Dendritic cell treated with granulocyte-macrophage colony-stimulating factor and Interleukin-4, amounts not matched to agents 40 ng/mL and 50 ng/mL, for 4 days (primary cell): ENCODE data around the gene TMC6.

Source experiments
- H3K27ac Mint-ChIP-seq: one replicate; pipeline ENCODE4 v1.8.0; 2022; ENCODE audit warnings: mild to moderate bottlenecking, mixed read lengths
- H3K27me3 Mint-ChIP-seq: one replicate; pipeline ENCODE4 v1.8.0; 2022; ENCODE audit warnings: mild to moderate bottlenecking, mixed read lengths
- H3K36me3 Mint-ChIP-seq: one replicate; pipeline ENCODE4 v1.8.0; 2022; ENCODE audit warnings: low read depth, mixed read lengths
- H3K4me1 Mint-ChIP-seq: one replicate; pipeline ENCODE4 v1.8.0; 2022; ENCODE audit warnings: low read depth, mixed read lengths
- H3K4me3 Mint-ChIP-seq: one replicate; pipeline ENCODE4 v1.8.0; 2022; ENCODE audit warnings: mild to moderate bottlenecking, moderate library complexity, mixed read lengths
- H3K9me3 Mint-ChIP-seq: one replicate; pipeline ENCODE4 v1.8.0; 2022; ENCODE audit warnings: mixed read lengths
- intact Hi-C: fragments of 100-400 bp; cut with micrococcal nuclease; formaldehyde crosslinking; loops from one replicate; pipeline ENCODE4 v1.15.0; 2022

TMC6 gene

DNA sequence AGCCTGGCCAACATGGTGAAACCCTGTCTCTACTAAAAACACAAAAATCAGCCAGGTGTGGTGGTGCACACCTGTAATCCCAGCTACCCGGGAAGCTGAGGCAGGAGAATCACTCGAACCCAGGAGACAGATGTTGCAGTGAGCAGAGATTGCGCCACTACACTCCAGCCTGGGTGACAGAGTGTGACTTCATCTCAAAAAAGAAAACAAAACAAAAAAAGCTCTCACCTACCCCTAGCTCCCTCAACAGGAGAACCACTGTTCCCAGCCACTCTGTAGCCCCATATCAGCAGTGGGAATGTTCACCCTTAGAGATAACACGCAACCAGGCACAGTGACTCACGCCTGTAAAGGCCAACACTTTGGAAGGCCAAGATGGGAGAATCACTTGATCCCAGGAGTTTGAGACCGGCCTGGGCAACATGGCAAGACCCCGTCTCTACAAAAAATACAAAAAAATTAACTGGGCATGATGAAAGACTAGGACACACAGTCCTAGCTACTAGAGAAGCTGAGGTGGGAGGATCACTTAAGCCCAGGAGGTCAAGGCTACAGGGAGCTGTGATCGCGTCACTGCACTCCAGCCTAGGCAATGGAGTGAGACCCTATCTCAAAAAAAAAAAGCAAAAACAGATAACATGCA lies 7.4 kb upstream of the TMC6 start:
- Mint-ChIP-seq H3K9me3 (no peaks in the 10 kb centered on the region), H3K27ac (peak overlapping the region; percentile 22), H3K4me3 (no peak overlapping the region), H3K27me3 (peaks cover 3% of the 10 kb centered on the region), H3K36me3 (peaks cover 69% of the 10 kb centered on the region), H3K4me1 (peaks cover 86% of the 10 kb centered on the region)
- intact Hi-C loops, result no loop called here

DNA sequence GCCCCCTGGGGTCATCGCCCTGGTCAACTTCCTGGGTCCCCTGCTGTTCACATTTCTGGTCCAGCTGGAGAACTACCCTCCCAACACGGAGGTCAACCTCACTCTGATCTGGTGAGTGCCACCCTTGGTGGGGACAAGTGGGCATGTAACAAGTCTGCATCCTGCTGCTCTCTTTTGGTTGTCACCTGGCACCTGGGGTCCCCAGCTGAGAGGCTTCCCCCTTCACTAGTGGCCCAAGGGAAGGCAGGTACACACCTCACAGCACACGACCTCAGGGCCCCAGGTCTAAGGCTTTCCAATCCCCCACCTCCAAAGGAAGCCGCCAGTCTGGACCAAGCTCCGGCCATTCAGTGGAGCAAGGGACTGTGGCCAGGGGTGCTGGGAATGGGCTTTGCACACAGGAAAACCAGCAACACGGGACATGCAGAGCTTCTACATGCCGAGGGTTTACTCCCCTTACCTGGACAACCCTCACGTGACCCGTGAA lies 6.4 kb upstream of the TMC6 start:
- intact Hi-C loops, result loop anchor here (5.0 kb wide), 1 partner anchor 37 kb away; no protein-coding TSS in a partner anchor
- Mint-ChIP-seq H3K9me3 (no peaks in the 10 kb centered on the region), H3K27ac (peak overlapping the region; percentile 22), H3K27me3 (peaks cover 3% of the 10 kb centered on the region), H3K4me1 (peaks cover 87% of the 10 kb centered on the region), H3K4me3 (no peak overlapping the region), H3K36me3 (peaks cover 74% of the 10 kb centered on the region)

DNA sequence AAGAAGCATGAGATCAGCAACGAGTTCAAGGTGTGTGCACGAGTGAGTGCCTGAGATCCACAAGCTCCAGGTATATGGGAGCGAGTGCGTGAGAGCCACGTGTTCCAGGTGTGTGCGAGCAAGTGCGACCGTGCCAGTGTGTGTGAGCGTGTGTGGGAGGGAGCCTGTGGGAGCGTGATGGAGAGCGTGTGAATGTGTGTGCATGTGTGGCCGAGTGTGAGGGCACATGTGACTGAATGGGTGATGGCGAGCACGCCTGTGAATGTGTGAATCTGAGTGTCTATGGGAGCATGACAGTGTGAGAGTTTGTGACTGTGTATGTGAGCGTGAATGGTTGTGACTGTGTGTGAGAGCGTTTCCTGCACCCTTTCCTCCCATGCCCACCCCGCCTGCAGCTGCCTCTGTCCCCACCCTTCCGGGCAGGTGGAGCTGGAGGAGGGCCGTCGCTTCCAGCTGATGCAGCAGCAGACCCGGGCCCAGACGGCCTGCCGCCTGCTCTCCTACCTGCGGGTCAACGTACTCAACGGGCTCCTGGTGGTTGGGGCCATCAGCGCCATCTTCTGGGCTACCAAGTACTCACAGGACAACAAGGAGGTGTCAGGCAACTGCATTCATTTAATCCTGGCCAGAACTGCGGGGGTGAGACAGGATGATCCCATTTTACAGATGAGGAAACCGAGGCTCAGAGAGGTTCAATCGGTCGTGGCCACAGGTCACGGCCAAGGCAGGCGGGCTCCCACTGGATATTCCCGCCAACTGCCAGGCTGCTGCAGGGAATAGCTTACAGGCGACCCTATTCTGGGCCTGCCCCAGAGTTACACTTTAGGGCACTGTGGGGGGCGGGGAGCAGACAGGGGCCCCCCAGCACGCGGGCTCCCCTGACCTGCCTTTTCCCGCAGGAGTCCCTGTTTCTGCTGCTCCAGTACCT lies 5.7 kb upstream of the TMC6 start:
- Mint-ChIP-seq H3K36me3 (peaks cover 72% of the 10 kb centered on the region), H3K4me3 (no peak overlapping the region), H3K9me3 (no peaks in the 10 kb centered on the region), H3K27me3 (peaks cover 3% of the 10 kb centered on the region), H3K4me1 (peaks cover 87% of the 10 kb centered on the region), H3K27ac (peak overlapping the region; percentile 80)
- intact Hi-C loops, result loop anchor here (5.0 kb wide), 1 partner anchor 38 kb away; no protein-coding TSS in a partner anchor

DNA sequence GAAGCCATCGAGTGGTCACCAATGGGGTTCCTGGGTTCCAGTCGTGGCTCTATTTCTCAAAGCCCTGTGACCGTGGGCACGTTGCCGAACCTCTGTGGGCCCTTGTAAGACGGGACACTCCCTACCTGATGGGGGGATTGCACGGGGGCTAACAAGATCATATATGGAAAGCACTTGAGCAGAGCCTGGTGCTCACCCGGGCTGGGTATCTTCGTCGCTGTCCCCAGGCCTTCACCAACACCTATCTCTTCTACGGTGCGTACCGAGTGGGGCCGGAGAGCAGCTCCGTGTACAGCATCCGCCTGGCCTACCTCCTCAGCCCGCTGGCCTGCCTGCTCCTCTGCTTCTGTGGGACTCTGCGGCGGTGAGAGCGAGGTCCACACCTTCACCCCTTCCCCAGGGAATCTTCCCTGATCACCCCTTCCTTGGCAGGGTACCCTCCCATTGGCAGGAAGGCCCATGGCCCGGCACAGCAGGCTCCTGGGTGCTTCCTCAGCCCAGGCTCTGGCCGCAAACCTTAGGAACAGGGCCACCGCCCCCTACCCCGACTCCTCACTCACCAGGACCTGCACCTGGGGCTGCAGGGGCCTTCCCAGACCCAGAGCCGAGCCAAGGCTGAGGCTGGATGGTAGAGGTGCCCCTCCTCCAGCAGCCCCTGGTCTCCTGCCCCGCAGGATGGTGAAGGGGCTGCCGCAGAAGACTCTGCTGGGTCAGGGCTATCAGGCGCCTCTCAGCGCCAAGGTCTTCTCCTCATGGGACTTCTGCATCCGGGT lies 4.8 kb upstream of the TMC6 start:
- H3K36me3 Mint-ChIP-seq, result peaks cover 69% of the 10 kb centered on the region
- peaks cover 3% of the 10 kb centered on the region for H3K27me3 Mint-ChIP-seq
- H3K27ac Mint-ChIP-seq, result peak overlapping the region; percentile 80
- intact Hi-C loops, result loop anchor here (5.0 kb wide), 1 partner anchor 39 kb away; no protein-coding TSS in a partner anchor
- no peaks in the 10 kb centered on the region for H3K9me3 Mint-ChIP-seq
- no peak overlapping the region for H3K4me3 Mint-ChIP-seq
- peaks cover 85% of the 10 kb centered on the region for H3K4me1 Mint-ChIP-seq

DNA sequence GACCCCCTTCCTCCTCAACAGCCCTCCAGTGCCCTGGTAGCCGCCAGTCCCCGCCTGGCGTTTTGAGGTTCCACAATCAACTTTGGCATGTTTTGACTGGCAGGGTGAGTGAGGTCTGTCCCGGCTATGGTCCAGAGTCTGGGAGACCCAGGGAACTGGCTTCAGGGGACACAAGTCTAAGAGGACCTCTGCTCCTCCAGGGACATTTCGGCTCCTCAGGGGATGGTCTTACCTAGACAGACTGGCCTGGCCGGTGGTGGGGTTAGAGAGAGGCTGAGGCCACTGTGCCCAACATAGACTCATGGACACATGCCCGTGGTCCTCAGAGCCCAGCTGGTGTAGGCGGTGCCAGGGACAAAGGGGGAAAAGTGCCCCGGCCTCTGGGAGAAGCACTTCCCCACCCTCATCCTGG lies 4.2 kb upstream of the TMC6 start:
- peaks cover 71% of the 10 kb centered on the region for H3K36me3 Mint-ChIP-seq
- H3K9me3 Mint-ChIP-seq, result no peaks in the 10 kb centered on the region
- H3K27me3 Mint-ChIP-seq, result peaks cover 3% of the 10 kb centered on the region
- peak overlapping the region; percentile 74 for H3K4me3 Mint-ChIP-seq
- peaks cover 81% of the 10 kb centered on the region for H3K4me1 Mint-ChIP-seq
- H3K27ac Mint-ChIP-seq, result peak overlapping the region; percentile 80
- intact Hi-C loops, result loop anchor here (5.0 kb wide), 1 partner anchor 40 kb away; no protein-coding TSS in a partner anchor

DNA sequence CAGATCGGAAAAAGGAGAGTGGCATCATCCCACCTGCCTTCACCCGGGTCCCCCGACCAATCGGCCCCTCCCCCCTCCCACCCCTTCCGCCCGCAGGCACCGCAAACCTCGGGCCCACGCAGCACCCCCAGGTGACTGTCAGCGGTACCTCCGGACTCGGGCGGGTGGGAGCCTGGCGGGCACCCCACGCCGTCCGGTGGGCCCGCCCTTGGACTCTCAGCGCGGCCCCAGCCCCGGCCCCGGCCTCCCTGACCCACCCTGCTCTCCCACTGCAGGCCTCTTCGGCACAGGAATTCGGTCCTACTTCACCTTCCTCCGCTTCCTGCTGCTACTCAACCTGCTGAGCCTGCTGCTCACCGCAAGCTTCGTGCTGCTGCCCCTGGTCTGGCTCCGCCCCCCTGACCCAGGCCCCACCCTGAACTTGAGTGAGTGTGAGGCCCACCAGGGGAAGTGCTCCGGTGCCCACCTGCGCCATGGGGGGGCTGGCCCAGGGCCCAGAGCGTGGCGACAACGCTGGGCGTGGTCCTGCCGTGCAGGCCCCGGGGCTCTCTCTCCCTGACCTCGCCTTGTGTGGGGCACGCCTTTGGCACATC lies 3.6 kb upstream of the TMC6 start:
- H3K4me3 Mint-ChIP-seq, result peak overlapping the region; percentile 74
- peaks cover 73% of the 10 kb centered on the region for H3K36me3 Mint-ChIP-seq
- intact Hi-C loops, result loop anchor here (5.0 kb wide), 1 partner anchor 40 kb away; no protein-coding TSS in a partner anchor
- H3K4me1 Mint-ChIP-seq, result peaks cover 81% of the 10 kb centered on the region
- peaks cover 3% of the 10 kb centered on the region for H3K27me3 Mint-ChIP-seq
- H3K27ac Mint-ChIP-seq, result peak overlapping the region; percentile 80
- no peaks in the 10 kb centered on the region for H3K9me3 Mint-ChIP-seq

DNA sequence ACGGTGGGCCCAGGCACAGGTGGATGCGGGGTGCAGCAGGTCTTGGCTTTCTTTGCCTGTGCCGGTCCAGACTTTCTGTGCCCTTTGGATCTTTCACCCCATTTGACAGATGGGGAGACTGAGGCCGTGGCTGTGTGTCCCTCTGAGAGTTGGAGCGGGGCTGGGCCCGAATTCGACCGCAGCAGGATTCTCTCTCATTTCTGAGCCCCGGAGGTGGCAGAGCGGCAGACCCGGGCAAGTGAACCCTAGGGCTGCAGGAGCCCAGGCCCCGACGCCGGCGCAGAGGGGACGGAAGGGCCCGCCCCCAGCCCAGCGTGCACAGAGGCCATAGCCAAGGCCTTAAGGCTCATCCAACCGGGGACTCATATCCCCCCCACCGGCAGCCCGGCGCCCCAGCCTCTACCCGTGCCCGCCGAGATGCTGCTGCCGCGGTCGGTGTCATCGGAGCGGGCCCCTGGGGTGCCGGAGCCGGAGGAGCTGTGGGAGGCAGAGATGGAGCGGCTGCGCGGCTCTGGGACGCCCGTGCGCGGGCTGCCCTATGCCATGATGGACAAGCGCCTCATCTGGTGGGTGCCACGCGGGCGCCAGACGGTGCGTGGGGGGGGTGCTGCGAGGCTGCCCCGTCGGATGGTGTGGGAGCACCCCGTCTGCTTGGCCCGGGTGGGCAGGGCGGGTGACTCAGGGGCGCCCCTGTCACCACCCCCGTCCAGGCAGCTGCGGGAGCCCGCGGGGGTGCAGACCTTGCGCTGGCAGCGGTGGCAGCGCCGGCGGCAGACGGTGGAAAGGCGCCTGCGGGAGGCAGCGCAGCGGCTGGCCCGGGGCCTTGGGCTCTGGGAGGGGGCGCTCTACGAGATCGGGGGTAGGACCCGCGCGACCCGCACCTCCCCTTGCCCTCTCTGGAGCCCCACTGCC lies 2.9 kb upstream of the TMC6 start:
- Mint-ChIP-seq H3K27me3 (peaks cover 3% of the 10 kb centered on the region), H3K27ac (peak overlapping the region; percentile 93), H3K36me3 (peaks cover 73% of the 10 kb centered on the region), H3K4me3 (peak overlapping the region; percentile 84), H3K4me1 (peaks cover 83% of the 10 kb centered on the region), H3K9me3 (no peaks in the 10 kb centered on the region)
- intact Hi-C loops, result loop anchor here (5.0 kb wide), 1 partner anchor 41 kb away; no protein-coding TSS in a partner anchor

DNA sequence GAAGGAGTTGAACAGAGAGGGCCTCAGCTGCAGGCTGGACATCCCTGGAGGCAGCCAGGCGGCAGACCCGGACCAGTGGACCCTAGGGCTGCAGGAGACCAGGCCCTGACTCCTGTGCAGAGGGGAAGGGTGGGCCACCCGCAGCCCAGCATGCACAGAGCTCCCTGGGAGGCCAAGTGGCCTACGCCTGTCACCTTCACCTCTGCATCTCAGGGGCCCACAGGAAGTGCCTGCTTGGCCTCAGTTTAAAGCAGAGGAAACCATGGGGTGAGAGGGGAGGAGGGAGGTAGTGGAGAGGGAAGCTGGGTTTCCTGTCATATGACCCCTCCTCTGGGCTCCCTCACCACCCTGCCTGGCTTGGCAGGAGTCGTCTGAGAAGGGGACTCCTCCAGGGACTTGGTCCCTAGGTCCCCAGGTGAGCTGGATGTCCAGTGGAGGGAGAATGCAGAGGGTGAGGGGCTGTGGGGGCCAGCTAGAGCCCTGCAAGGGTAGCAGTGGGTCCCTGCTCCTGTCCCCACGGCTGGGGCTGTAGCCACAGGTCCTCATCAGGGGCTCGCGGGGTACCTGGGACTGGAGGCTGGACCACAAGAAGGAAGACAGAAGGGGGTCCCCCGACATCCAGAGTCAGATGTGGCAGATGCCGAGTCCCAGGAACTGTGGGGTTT lies 2.0 kb upstream of the TMC6 start, which contains the start of gene TMC8:
Gene TMC8 (plus strand): TSS at position 335 of the 665 bp plus-strand sequence. CDS start 818 bp downstream, outside the sequence.
- Mint-ChIP-seq H3K36me3 (peaks cover 73% of the 10 kb centered on the region), H3K9me3 (no peaks in the 10 kb centered on the region), H3K27ac (peak within 1 kb of the TSS; percentile 93), H3K4me1 (peaks cover 85% of the 10 kb centered on the region), H3K27me3 (peaks cover 3% of the 10 kb centered on the region), H3K4me3 (peak within 1 kb of the TSS; percentile 84)
- intact Hi-C loops, result loop anchor here (5.0 kb wide), 1 partner anchor 42 kb away; no protein-coding TSS in a partner anchor

DNA sequence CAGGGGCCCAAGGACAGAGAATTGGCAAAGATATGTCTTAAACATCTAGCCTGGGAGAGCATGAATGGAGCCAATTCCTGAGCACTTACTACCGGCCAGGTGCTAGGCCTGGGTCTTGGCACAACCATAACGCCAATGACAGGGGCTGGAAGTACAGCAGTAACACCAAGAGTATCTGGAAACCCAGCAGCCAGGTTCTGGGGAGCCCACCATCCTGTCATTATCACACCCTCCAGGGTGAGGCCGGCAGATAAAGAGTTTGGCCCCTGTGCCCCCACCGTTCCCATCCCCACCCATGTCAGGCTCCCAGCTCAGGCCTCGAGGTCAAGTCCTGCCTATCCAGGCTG lies 1.5 kb upstream of the TMC6 start:
- H3K9me3 Mint-ChIP-seq, result no peaks in the 10 kb centered on the region
- H3K4me3 Mint-ChIP-seq, result peak overlapping the region; percentile 84
- intact Hi-C loops, result loop anchor here (5.0 kb wide), 1 partner anchor 42 kb away; no protein-coding TSS in a partner anchor
- H3K36me3 Mint-ChIP-seq, result peaks cover 73% of the 10 kb centered on the region
- H3K4me1 Mint-ChIP-seq, result peaks cover 86% of the 10 kb centered on the region
- peaks cover 3% of the 10 kb centered on the region for H3K27me3 Mint-ChIP-seq
- H3K27ac Mint-ChIP-seq, result peak overlapping the region; percentile 93

DNA sequence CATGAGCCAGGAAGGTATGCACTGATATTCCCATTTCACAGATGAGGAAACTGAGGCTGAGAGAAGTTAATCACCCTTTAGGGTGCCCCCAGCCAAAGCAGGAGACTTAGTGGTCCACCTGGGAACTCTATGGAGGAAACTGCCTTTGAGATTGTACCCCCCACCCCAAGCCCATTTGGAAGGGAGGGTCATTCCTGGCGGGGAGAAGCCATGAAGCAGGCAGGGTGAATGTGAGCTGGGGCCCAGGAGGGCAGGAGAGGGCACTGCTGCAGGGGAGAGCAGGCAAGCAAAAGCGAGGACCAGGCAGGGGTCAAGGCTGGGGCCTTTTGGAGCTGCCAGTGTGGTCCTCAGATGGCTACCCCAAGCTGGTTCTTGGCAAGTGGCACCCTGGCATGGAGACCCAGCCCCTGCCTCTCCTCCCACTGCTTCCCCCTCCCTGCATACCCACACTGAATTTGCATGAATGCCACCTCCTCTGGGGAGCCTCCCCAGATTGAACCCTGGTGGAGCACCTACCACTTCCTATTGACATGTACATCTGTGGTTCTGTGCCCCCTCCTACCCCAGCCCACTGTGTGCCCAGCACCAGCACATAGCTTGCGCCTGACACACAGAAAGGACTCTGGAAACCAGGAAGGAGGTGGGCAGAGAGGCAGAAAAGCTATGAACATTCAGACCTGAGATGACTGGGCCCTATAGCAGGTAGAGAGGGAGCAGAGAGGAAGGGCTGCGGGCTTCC lies 965 bp upstream of the TMC6 start:
- peaks cover 3% of the 10 kb centered on the region for H3K27me3 Mint-ChIP-seq
- H3K4me1 Mint-ChIP-seq, result peaks cover 91% of the 10 kb centered on the region
- H3K27ac Mint-ChIP-seq, result peak overlapping the region; percentile 93
- H3K4me3 Mint-ChIP-seq, result peak overlapping the region; percentile 86
- no peaks in the 10 kb centered on the region for H3K9me3 Mint-ChIP-seq
- intact Hi-C loops, result loop anchor here (5.0 kb wide), 2 partner anchors 43 to 58 kb away; partner anchors contain the start of genes AFMID and TK1
- H3K36me3 Mint-ChIP-seq, result peaks cover 73% of the 10 kb centered on the region

DNA sequence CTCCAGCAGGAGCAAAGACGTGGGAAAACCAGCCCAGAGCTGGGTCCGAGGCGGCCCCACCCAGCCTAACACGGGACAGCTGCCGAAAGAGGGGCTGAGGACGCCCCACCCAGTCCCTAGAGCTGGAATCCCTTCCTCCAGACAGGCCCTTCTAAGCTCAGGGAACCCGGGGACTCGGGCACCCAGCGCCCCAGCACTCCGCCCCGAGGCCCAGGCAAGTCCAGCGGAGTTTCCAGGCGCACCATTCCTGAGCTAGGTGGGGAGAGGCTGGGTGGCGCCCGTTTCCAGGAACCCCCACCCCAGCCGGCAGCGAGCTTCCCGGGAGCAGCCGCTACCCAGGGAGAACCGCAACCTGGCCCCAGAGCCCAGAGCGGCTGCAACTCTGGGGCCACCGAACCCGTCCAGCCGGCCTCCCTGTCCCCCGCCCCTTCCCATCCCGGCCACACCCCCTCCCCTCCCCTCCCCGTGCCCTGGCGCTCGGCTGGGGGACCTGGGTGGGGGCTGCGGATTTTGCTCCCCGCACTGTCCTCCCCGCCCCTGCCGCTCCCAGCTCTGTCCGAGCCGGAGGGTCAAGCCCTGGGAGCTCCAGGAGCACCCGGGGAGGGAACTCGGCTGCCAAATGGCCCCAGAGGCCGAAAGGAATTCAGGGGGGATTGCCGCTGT lies 536 bp downstream of the TMC6 start:
- Mint-ChIP-seq H3K4me3 (peak overlapping the region; percentile 93), H3K27me3 (peaks cover 3% of the 10 kb centered on the region), H3K4me1 (peaks cover 91% of the 10 kb centered on the region), H3K9me3 (no peaks in the 10 kb centered on the region), H3K27ac (peak overlapping the region; percentile 93), H3K36me3 (peaks cover 73% of the 10 kb centered on the region)
- intact Hi-C loops, result loop anchor here (2.0 to 5.0 kb wide), 2 partner anchors 15 to 59 kb away; partner anchors contain the start of genes AFMID and TK1
